Measurements from ENCODE around the gene NFYC. TPM values are rescaled to one million over a fixed set of nuclear protein-coding genes. Genes with fewer than 3 reads are reported as not detected.

The NFYC gene
- total RNA-seq, 1 donor from 2014 or later, result 62.2 TPM

DNA sequence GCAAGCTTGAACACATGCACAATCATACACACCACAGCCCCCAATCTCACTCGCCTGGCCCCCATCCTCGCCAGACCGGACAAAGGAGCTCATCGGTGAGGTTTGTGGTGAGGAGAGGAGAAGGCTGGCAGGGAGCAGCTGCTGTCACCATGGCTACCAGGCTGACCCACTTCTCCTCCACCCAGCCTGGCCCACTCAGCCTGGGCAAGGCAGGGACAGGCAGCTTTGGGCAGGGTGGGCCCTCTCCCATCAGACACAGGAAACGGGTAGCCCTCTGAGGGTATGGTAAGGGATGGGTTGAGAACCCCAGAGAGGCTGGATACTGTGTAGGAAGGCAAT, 41.9 kb upstream of the NFYC start:
- no peak overlapping the region for H3K27ac ChIP-seq (replicated peaks)
- no peaks in the 10 kb centered on the region for H3K9me3 ChIP-seq (replicated peaks)
- intact Hi-C loops (cut with micrococcal nuclease), result no loop called here

DNA sequence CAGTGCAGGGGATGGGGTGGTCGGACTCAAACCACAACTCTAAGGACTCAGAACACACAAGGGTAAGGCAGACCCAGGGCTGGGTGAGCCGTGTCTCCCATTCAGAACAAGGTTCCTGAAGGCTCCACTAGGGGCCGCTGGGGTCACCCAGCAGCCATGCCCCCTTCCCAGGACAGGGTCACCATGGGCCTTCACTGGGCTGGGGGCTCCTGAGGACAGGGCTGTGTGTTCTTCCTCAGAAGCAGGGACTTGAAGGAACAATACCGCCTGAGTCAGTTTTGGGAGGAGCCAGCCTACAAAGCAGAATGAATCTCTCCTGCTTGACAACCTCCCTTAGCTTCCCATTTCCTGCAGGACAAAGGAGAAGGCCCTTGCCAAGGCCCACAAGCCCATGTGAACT, 41.4 kb upstream of the NFYC start:
- Histone ChIP-seq H3K27me3 (ENCODE audit: low read depth) (peaks cover 4% of the 10 kb centered on the region), H3K4me1 (peaks cover 17% of the 10 kb centered on the region), H3K36me3 (no peaks in the 10 kb centered on the region), H3K4me3 (no peak overlapping the region), H3K27ac (replicated peaks) (no peak overlapping the region), H3K9me3 (replicated peaks) (no peaks in the 10 kb centered on the region)
- intact Hi-C loops (cut with micrococcal nuclease), result no loop called here
- TF ChIP-seq, protein P1, sequence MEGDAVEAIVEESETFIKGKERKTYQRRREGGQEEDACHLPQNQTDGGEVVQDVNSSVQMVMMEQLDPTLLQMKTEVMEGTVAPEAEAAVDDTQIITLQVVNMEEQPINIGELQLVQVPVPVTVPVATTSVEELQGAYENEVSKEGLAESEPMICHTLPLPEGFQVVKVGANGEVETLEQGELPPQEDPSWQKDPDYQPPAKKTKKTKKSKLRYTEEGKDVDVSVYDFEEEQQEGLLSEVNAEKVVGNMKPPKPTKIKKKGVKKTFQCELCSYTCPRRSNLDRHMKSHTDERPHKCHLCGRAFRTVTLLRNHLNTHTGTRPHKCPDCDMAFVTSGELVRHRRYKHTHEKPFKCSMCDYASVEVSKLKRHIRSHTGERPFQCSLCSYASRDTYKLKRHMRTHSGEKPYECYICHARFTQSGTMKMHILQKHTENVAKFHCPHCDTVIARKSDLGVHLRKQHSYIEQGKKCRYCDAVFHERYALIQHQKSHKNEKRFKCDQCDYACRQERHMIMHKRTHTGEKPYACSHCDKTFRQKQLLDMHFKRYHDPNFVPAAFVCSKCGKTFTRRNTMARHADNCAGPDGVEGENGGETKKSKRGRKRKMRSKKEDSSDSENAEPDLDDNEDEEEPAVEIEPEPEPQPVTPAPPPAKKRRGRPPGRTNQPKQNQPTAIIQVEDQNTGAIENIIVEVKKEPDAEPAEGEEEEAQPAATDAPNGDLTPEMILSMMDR (IDR thresholded peaks at IDR 0.05; ENCODE audit: borderline replicate concordance), result peak; percentile 39
- DNase-seq, result no peak

More for the DNA sequence above, 41.9 kb upstream of the NFYC start:
- TF ChIP-seq, protein P1 (IDR thresholded peaks at IDR 0.05; ENCODE audit: borderline replicate concordance), result no peak
- peaks cover 17% of the 10 kb centered on the region for H3K4me1 ChIP-seq
- peaks cover 4% of the 10 kb centered on the region for H3K27me3 ChIP-seq (ENCODE audit: low read depth)
- H3K4me3 ChIP-seq, result no peak overlapping the region
- H3K36me3 ChIP-seq, result no peaks in the 10 kb centered on the region
- no peak for DNase-seq

DNA sequence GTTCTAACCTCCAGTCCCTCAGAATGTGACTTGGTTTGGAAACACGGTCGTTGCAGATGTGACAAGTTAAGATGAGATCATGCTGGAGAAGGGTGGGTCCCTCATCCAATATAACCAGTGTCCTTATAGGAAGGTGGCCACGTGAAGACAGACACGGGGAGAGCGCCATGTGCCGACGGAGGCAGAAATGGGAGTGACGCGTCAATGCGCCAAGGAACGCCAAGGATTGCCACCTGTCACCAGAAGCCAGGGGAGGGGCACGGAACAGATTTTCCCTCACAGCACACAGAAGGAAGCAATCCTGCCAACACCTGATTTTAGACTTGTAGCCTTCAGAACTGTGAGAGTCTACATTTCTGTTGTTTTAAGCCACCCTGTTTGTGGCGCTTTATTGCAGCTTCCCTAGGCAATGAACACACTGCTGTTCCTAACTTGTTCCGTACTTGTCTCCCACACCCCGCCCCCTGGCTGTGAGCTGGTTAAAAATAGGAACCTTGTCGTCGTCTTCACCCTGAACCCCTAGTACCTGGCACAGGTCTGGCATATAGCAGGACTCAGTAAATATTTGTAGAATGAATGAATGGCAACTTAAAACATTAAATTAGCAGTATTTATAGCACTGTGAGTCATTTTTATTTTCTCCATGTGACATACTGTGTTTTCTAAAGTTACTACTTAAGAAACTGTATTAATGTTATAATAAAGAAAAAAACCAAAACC, 40.2 kb upstream of the NFYC start:
- H3K27me3 ChIP-seq (ENCODE audit: low read depth), result peaks cover 4% of the 10 kb centered on the region
- TF ChIP-seq, protein P1 (IDR thresholded peaks at IDR 0.05; ENCODE audit: borderline replicate concordance), result peak; percentile 28
- H3K9me3 ChIP-seq (replicated peaks), result no peaks in the 10 kb centered on the region
- H3K4me3 ChIP-seq, result no peak overlapping the region
- peak; percentile 43 for DNase-seq
- no peaks in the 10 kb centered on the region for H3K36me3 ChIP-seq
- intact Hi-C loops (cut with micrococcal nuclease), result no loop called here
- H3K27ac ChIP-seq (replicated peaks), result no peak overlapping the region
- H3K4me1 ChIP-seq, result peaks cover 17% of the 10 kb centered on the region

DNA sequence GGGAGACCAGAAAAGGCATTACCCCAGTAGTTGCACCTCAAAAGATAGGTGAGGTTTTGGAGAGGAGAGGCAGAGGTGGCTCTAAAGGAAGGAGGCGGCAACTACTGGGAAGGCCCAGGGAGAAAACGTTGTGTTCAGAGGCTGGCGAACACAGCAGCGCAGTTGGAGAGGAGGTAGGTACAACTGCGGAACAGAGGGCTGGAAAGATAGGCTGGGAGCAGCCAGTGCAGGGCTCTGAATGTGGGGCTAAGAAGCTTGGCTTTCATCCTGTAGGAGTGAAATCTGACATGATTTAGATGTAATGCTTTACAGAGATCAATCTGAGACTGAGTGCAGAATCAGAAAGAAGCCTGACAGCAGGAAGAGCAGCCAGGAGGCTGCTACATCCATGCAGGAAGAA, 39.0 kb upstream of the NFYC start:
- Histone ChIP-seq H3K27ac (replicated peaks) (no peak overlapping the region), H3K4me3 (no peak overlapping the region), H3K4me1 (peaks cover 17% of the 10 kb centered on the region), H3K36me3 (no peaks in the 10 kb centered on the region), H3K9me3 (replicated peaks) (no peaks in the 10 kb centered on the region), H3K27me3 (ENCODE audit: low read depth) (peaks cover 4% of the 10 kb centered on the region)
- intact Hi-C loops (cut with micrococcal nuclease), result no loop called here
- TF ChIP-seq, protein P1 (IDR thresholded peaks at IDR 0.05; ENCODE audit: borderline replicate concordance), result no peak
- DNase-seq, result no peak

DNA sequence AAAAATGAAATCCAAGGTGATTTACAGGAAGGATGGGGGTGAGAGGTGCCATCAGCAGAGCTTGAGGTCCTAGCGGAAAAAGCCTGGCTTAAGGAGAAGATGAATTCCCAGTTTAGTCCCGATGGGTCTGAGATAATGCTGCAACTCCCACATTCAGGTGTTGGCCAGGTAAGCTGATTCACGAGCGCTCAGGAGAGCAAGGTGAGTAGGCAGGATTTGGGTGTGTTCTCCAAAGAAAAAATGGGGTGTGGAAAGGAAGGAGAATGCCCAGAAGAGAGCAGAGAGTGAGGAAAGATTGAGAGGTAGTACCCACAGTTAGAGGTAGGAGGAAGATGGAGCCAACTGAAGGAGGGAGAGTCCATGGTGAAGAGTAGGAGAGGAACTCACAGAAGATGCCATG, 38.5 kb upstream of the NFYC start:
- TF ChIP-seq, protein P1 (IDR thresholded peaks at IDR 0.05; ENCODE audit: borderline replicate concordance), result no peak
- peaks cover 4% of the 10 kb centered on the region for H3K27me3 ChIP-seq (ENCODE audit: low read depth)
- DNase-seq, result no peak
- H3K9me3 ChIP-seq (replicated peaks), result no peaks in the 10 kb centered on the region
- H3K4me3 ChIP-seq, result no peak overlapping the region
- H3K27ac ChIP-seq (replicated peaks), result no peak overlapping the region
- intact Hi-C loops (cut with micrococcal nuclease), result no loop called here
- peaks cover 17% of the 10 kb centered on the region for H3K4me1 ChIP-seq
- H3K36me3 ChIP-seq, result no peaks in the 10 kb centered on the region

All from left ventricle myocardium inferior (tissue), 1 donor.